Measurements from ENCODE around the gene NTF3.

Gene NTF3

GRCh38 chr12:5459051-5459782 lies 27.3 kb downstream of the NTF3 start:
- no peak for DNase-seq

GRCh38 chr12:5460817-5461216 lies 28.9 kb downstream of the NTF3 start:
- no peak for DNase-seq

DNA sequence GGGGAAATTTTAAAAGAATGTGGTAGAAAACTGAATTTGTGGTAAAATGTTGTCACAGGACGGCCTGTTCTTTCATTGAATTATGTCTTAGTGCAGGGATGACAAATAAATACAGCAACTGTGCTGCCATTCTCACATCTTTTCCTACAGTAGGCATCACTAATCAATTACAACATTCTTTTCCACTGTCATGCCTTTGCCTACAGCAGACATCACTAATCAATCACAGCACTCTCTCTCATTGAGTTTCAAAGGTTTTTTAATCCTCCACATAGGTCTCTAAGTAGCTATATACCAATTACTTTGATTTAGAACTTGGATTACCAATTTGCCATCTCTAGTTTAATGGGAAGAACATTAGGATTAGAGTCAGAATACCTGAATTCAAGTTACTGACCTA lies 30.1 kb downstream of the NTF3 start:
- no peak for DNase-seq

GRCh38 chr12:5464096-5464495 lies 32.2 kb downstream of the NTF3 start:
- no peak for DNase-seq

DNA sequence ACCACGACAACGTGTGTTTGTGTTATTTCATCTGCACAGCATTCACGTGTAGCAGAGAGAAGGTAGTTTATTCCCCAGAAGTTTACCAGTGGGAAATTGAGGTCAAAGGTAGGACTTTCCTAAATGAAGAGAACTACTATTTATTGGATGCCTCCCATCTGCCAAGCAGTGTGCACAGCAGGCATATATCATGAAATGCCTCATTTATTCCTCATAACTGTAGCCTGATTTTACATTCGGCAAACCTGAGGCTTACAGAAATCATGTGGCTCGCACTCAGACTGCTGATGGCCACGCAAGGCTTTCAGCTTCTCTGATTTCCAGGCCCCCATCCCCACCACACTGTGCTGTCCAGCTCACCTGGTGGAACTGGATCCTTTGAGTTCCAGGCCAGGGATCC lies 33.5 kb downstream of the NTF3 start:
- DNase-seq = no peak

GRCh38 chr12:5466521-5466960 lies 34.6 kb downstream of the NTF3 start:
- no peak for DNase-seq

GRCh38 chr12:5467931-5468330 lies 36.0 kb downstream of the NTF3 start:
- DNase-seq = no peak

DNA sequence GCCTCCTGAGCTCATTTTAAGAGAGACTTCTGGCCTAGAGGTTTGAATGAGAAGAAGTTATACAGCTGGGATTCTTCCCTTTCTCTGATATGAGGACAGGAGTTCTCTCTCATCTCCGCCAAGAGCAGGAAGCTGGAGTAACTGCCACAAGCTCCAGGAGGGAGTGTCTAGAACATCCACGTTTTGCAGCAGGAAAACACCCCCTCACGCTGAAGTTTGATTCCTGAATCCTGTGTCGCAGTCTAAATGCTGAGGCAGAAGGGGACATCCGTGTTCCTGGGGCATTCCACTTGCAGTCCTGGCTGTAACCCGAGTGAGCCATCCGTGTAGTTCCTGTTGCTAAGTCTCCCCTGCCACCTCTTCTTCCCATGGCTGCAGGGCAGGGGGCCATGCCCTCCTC lies 38.3 kb downstream of the NTF3 start:
- no peak for DNase-seq

DNA sequence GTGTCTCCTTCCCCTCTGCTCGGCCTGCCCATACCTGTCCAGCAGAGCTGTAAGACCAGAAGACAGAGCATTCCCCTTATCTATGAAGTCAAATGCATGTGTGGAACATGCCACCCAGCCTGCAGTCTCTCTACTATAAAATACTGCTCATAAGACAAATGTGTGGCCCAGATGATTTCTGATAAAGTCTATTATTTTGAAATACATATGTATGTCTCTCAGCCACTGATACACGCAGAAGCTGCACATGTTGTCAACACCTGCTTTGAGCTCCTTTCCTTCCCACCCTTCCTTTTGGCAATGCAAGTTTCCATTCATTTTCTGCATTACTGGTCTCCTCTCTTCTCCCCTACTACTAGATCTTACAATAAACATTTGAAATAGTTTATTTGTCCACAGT lies 38.8 kb downstream of the NTF3 start:
- DNase-seq = no peak

- DNase-seq = no peak
Observed at GRCh38 chr12:5473076-5473782, 41.3 kb downstream of the NTF3 start.

DNA sequence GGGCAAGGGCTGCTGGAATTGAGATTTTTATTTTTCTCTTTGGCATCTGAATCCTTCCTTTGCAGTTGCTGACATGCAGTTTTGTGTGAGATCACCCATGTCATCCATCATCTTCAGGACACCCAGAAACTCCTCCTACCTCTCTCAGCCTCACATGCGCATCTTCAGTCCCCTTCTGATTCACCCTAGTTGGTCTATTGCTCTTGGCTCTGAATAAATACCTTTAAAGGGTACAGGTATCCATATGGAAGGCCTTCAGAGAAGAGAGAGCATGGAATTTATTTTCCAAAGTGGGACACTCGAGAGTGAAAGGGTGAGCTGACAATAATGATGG lies 41.8 kb downstream of the NTF3 start:
- no peak for DNase-seq

- DNase-seq = no peak
Observed at GRCh38 chr12:5476356-5476755, 44.4 kb downstream of the NTF3 start.

- no peak for DNase-seq
Observed at GRCh38 chr12:5478081-5478706, 46.3 kb downstream of the NTF3 start.

DNA sequence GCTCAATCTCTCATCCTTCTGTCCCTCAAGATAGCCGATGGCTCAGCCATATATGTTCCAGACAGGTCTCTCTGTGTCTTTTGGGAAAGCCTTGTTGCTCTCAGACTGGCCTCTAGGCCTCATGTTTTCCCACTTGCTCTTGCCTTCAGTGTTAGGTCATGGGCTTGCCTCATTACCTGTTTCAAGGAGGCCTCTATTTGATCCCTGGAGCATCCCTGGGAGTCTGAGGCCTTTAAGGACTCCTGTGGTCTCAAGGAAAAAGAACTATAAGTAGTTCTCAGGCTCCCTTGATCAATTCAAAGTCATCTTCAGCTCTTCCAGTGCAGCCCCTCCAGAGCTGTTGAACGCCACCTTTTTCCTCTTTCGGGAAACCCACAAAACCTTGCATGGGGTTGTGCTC lies 47.9 kb downstream of the NTF3 start:
- DNase-seq = no peak

GRCh38 chr12:5480218-5480937 lies 48.5 kb downstream of the NTF3 start:
- no peak for DNase-seq

GRCh38 chr12:5480938-5481303 lies 49.0 kb downstream of the NTF3 start:
- DNase-seq = no peak

- no peak for DNase-seq
Observed at GRCh38 chr12:5481645-5482044, 49.7 kb downstream of the NTF3 start.

GRCh38 chr12:5484426-5484825 lies 52.5 kb downstream of the NTF3 start:
- no peak for DNase-seq

DNA sequence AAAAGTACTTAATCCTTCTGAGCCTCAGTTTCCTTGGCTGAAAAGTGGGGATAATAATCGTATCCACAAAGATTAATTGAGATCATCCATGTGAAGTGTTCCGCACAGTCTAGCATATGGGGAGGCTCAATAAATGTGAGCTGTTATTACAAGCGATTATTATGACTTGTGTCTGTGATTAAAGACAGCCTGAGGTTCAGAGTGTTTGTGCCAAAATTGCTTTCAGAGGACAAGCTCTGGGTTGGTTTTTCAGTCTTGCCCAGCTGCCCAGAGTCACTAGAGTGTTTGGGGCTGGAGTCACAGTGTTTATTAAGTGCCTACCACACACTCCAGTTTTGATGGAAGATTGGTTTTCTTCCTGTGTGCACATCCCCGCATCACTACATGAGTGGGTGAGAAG lies 53.5 kb downstream of the NTF3 start:
- DNase-seq = no peak

DNA sequence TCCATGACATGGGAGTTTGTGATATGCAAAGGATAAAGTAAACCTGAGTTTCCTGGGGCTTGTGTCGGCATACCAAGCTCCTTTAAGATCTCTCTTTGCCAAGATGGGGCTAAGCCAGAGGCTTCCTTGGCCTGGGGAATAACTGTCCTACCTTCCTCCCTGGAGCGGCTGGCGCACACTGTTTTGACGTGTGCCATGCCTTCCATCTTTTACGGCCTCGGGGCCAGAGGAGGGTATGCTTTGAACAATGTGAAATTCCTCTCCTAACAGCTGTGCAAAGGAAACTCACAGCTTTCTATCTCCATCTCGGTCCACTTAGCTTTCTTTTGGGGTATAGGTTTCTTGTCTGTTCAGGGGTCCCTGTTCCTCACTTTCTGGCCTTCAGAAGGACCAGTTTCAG lies 55.2 kb downstream of the NTF3 start:
- no peak for DNase-seq

DNA sequence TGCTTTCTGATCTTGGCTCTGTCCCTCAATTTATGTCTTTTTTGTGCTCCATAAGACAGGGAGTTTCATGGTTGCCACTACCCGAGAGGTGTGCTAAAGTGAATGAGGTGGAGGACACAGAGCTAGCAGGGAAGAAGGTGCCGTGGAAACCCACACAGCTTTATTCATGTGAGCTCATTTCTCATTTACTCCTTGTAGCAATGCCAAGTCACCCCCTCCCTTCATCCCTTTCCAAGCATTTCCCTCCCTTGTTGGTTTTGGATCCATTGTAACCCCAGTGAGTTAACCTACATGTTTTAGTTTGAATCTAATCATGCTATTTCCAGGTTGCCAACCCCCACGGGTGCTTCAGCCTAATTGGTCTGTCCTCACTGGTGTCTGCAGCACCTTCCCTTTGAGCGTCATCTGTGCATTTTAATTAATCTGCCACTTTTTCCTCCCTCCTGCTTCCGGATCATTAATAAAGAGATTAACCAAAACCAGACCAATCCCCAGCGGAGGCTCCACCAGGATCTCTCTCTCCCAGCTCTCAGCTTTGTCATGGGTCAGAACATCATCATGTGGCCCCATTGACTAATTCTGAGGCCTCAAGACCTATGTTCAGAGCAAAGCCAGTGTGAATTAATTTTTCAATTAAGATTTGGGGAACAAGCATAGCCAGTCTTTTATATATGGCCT lies 56.2 kb downstream of the NTF3 start:
- DNase-seq = no peak

- DNase-seq = no peak
Observed at GRCh38 chr12:5488626-5488955, 56.7 kb downstream of the NTF3 start.

GRCh38 chr12:5489017-5489416 lies 57.1 kb downstream of the NTF3 start:
- no peak for DNase-seq
